ENCODE measurements around the gene UNC13B.

GRCh38 chr9:35357826-35358225 lies 196.0 kb downstream of the UNC13B start:
- TF ChIP-seq YY1 (IDR thresholded peaks at IDR 0.05; ENCODE audit: insufficient read depth, insufficient read length) (no peak), ZNF274 (IDR thresholded peaks at IDR 0.05; ENCODE audit: low read depth, low read length) (no peak)
